ENCODE data around the gene IZUMO4. TPM values are rescaled to one million over a fixed set of nuclear protein-coding genes. Genes with fewer than 3 reads are reported as not detected.
"Not testable (repeated sequence)": the region's sequence is repeated elsewhere in the genome, so short reads cannot be mapped to it uniquely, and the experiment has no call there.

IZUMO4 gene
- total RNA-seq, 6 donors from 2014 or later: 0.59 to 61.8 (median 6.4) TPM

GRCh38 chr19:2081873-2082810 lies 14.6 kb upstream of the IZUMO4 start:
- Histone ChIP-seq H3K9me3 (no peaks in the 10 kb centered on the region), H3K27ac (peak overlapping the region; percentile 85 to 96 (median 90)), H3K4me3 (peak overlapping the region in 2 of 4 donors; percentile 45 to 51), H3K27me3 (no peaks in the 10 kb centered on the region), H3K4me1 (peaks cover 35 to 69% (median 45%) of the 10 kb centered on the region in 4 donors), H3K36me3 (peaks cover 16 to 73% (median 47%) of the 10 kb centered on the region in 4 donors)
- WGBS, 2 donors: 77 to 82% methylated on average over 19 to 29 of the region's 30 CpGs
- TF ChIP-seq POLR2AphosphoS5 (IDR thresholded peaks at IDR 0.05) (peak in 1 of 2 donors; percentile 18), POLR2A (IDR thresholded peaks at IDR 0.05) (peak in 1 of 4 donors; percentile 16), EP300 (IDR thresholded peaks at IDR 0.05) (no peak)
- TF ChIP-seq, protein P1, sequence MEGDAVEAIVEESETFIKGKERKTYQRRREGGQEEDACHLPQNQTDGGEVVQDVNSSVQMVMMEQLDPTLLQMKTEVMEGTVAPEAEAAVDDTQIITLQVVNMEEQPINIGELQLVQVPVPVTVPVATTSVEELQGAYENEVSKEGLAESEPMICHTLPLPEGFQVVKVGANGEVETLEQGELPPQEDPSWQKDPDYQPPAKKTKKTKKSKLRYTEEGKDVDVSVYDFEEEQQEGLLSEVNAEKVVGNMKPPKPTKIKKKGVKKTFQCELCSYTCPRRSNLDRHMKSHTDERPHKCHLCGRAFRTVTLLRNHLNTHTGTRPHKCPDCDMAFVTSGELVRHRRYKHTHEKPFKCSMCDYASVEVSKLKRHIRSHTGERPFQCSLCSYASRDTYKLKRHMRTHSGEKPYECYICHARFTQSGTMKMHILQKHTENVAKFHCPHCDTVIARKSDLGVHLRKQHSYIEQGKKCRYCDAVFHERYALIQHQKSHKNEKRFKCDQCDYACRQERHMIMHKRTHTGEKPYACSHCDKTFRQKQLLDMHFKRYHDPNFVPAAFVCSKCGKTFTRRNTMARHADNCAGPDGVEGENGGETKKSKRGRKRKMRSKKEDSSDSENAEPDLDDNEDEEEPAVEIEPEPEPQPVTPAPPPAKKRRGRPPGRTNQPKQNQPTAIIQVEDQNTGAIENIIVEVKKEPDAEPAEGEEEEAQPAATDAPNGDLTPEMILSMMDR (IDR thresholded peaks at IDR 0.05): peak in 1 of 6 experiments; percentile 11
- peak; percentile 27 to 66 for ATAC-seq (ENCODE audit: low FRiP score in 2 of 2)
- DNase-seq: peak; percentile 53 to 78

- 68 to 71% methylated on average over 7 to 20 of the region's 20 CpGs for WGBS, 2 donors
- H3K9me3 ChIP-seq: no peaks in the 10 kb centered on the region
- TF ChIP-seq EP300 (IDR thresholded peaks at IDR 0.05): no peak
- H3K27me3 ChIP-seq: no peaks in the 10 kb centered on the region
- peaks cover 5 to 61% (median 36%) of the 10 kb centered on the region in 4 donors for H3K36me3 ChIP-seq
- peak overlapping the region; percentile 7 to 51 (median 36) for H3K4me3 ChIP-seq
- peaks cover 44 to 81% (median 55%) of the 10 kb centered on the region in 4 donors for H3K4me1 ChIP-seq
- H3K27ac ChIP-seq: peak overlapping the region; percentile 85 to 96 (median 90)
- DNase-seq: peak; percentile 62 to 63
- no peak for ATAC-seq (ENCODE audit: low FRiP score in 2 of 2)
These were observed 13.4 kb upstream of the IZUMO4 start for GRCh38 chr19:2083174-2083854.

- no peaks in the 10 kb centered on the region for H3K9me3 ChIP-seq
- peak; percentile 85 to 89 for DNase-seq
- peak overlapping the region; percentile 85 to 96 (median 90) for H3K27ac ChIP-seq
- H3K27me3 ChIP-seq: no peaks in the 10 kb centered on the region
- ATAC-seq (ENCODE audit: low FRiP score in 2 of 2): peak; percentile 76 to 83
- peaks cover 0 to 43% (median 19%) of the 10 kb centered on the region in 4 donors for H3K36me3 ChIP-seq
- TF ChIP-seq, protein P1 (IDR thresholded peaks at IDR 0.05): no peak
- TF ChIP-seq POLR2A (IDR thresholded peaks at IDR 0.05) (peak in 1 of 4 donors; percentile 50), EP300 (IDR thresholded peaks at IDR 0.05) (peak in 2 of 4 donors; percentile 47 to 65), POLR2AphosphoS5 (IDR thresholded peaks at IDR 0.05) (peak; percentile 86 to 91)
- 50 to 84% methylated on average over 22 to 28 of the region's 28 CpGs for WGBS, 2 donors
- H3K4me3 ChIP-seq: peak overlapping the region in 3 of 4 donors; percentile 27 to 51 (median 45)
- peaks cover 62 to 97% (median 70%) of the 10 kb centered on the region in 4 donors for H3K4me1 ChIP-seq
These were observed 11.6 kb upstream of the IZUMO4 start for GRCh38 chr19:2084993-2085720.

GRCh38 chr19:2086695-2087620 lies 9.8 kb upstream of the IZUMO4 start:
- not testable (repeated sequence) for ATAC-seq (ENCODE audit: low FRiP score in 2 of 2); H3K9me3 ChIP-seq; DNase-seq; H3K4me3 ChIP-seq; H3K27me3 ChIP-seq
- H3K36me3 ChIP-seq: peaks cover 0 to 29% (median 11%) of the 10 kb centered on the region in 4 donors
- 58 to 73% methylated on average over 13 of the region's 13 CpGs for WGBS, 2 donors
- peaks cover 70 to 97% (median 75%) of the 10 kb centered on the region in 4 donors for H3K4me1 ChIP-seq
- H3K27ac ChIP-seq: peak overlapping the region; percentile 85 to 96 (median 90)
